Heart right ventricle (tissue), 16 donors: ENCODE data around the gene ASPSCR1. TPM values are rescaled to one million over a fixed set of nuclear protein-coding genes. Genes with fewer than 3 reads are reported as not detected.

ENCODE experiments used
- ATAC-seq, 8 donors: fragments of 200-7000 bp; cut with Tn5 transposase; one replicate each; pipeline ENCODE4 v1.9.1; 2020; ENCODE audit warnings: mild to moderate bottlenecking in 8 of 8, moderate library complexity in 8 of 8, moderate number of reproducible peaks in 1 of 8
- DNase-seq, 2 donors: peaks; one replicate each; pipeline ENCODE4 v3.0.0-alpha.2; 2020
- H3K27ac ChIP-seq, 10 donors: fragments of 200-600 bp; sonication (generic) in 2 of 10; one replicate each; pipeline versions ENCODE4 v1.5.0 to v1.8.0; 2020 to 2022; ENCODE audit warnings: mild to moderate bottlenecking in 3 of 10
- H3K27me3 ChIP-seq, 7 donors: fragments of 200-600 bp; one replicate each; pipeline ENCODE4 v1.8.0; 2021 to 2022; ENCODE audit warnings: mild to moderate bottlenecking in 2 of 7
- H3K36me3 ChIP-seq, 9 donors: fragments of 200-600 bp; sonication (generic) in 1 of 9; one replicate each; pipeline versions ENCODE4 v1.5.0 to v1.8.0; 2020 to 2022; ENCODE audit warnings: mild to moderate bottlenecking in 2 of 9
- H3K4me1 ChIP-seq, 9 donors: fragments of 200-600 bp; sonication (generic) in 1 of 9; one replicate each; pipeline versions ENCODE4 v1.5.0 to v1.8.0; 2020 to 2022; ENCODE audit warnings: mild to moderate bottlenecking in 4 of 9
- H3K4me3 ChIP-seq, 10 donors: fragments of 200-600 bp; sonication (generic) in 2 of 10; one replicate each; pipeline versions ENCODE4 v1.5.0 to v1.8.0; 2020 to 2022; ENCODE audit warnings: mild to moderate bottlenecking in 7 of 10, moderate library complexity in 2 of 10
- H3K9me3 ChIP-seq, 11 donors: fragments of 200-600 bp in 10 of 11; sonication (generic) in 2 of 11; one replicate each; pipeline versions ENCODE4 v1.5.0 to v1.8.0; 2013 to 2022; ENCODE audit warnings: mild to moderate bottlenecking in 2 of 11, control low read depth in 1 of 11, moderate library complexity in 1 of 11
- CTCF ChIP-seq, 9 donors: fragments of 200-600 bp; sonication (generic) in 2 of 9; IDR thresholded peaks; one replicate each; pipeline versions ENCODE4 v1.5.0 to v1.8.0; 2021 to 2022; ENCODE audit warnings: antibody characterized with exemption in 9 of 9, mild to moderate bottlenecking in 5 of 9, moderate library complexity in 1 of 9
- WGBS, 2 donors: extraction: QIAGEN DNeasy Blood & Tissue Kit; methylation state at CpG; one replicate each; pipeline ENCODE4 v1.1.7; 2013; ENCODE audit warnings: inconsistent platforms in 1 of 2; 5-methylcytosine and 5-hydroxymethylcytosine counted together
- intact Hi-C, 10 donors: fragments of 100-400 bp; cut with DNase I; formaldehyde crosslinking; loops; one replicate each; pipeline versions ENCODE4 v1.11.1 to v1.14.2; 2022
- polyA plus RNA-seq, 2 donors: library from polyadenylated mRNA; stranded (reverse); fragments of 200-250 nt; gene quantifications; one replicate each; pipeline ENCODE4 v1.2.3, GENCODE V29; 2013
- total RNA-seq, 10 donors: library from RNA; stranded (reverse); fragmentation: NEBNext Ultra II Directional in 3 of 10; extraction: Animal tissue kit (Norgen Biotek cat#: 25700) in 3 of 10; gene quantifications; one replicate each; pipeline versions ENCODE4 v1.2.1 to v1.2.4, GENCODE V29; 2021 to 2023
- donor health status: Arrhythmogenic right ventricular cardiomyopathy.
- donor health status: ischemic (EF 13 %, LVEDD 7.1; RV severe dilation, severe dysfunction).
- donor health status: healthy with polysubstance abuse.
- donor health status: DM: no; HTN: yes; CAD: no.
- donor health status: DM: no; HTN: no; CAD: no.
- donor health status: ischemic (EF 25% LVEDD 6.9; RV normal size, moderate dysfunction).
- donor health status: ischemic (EF 25% LVEDD 5.7; RV mildly dilated, moderate dysfunction).
- donor health status: healthy.
- donor health status: DM: yes; HTN: yes; CAD: no.
- donor health status: Ischemic cardiomyopathy.
- donor health status: ischemic (EF 35%, LVEDD 5.7; RV mildly dilated, moderate dysfunction).
- donor health status: nonischemic (EF 11% LVEDD 7.7; RV severe dilation, severe dysfunction).
- donor health status: DM: yes; HTN: yes; CAD: no.
- donor health status: PGD.
- donor health status: ischemic (EF 29% LVEDD 5.4; RV normal size, mild dysfunction).
- donor health status: nonischemic (EF 23%, LVEDD 6.1; RV moderate dilation, normal function).

ASPSCR1 gene
- total and polyA plus RNA-seq, 12 donors, result 19.9 to 115 (median 25.1) TPM

GRCh38 chr17:81929253-81930141, 47.9 kb upstream of the ASPSCR1 start:
- Histone ChIP-seq H3K4me3 (no peak overlapping the region), H3K4me1 (peaks cover 16 to 33% (median 31%) of the 10 kb centered on the region in 9 donors), H3K27ac (no peak overlapping the region), H3K27me3 (peaks cover 0 to 37% (median 4%) of the 10 kb centered on the region in 7 donors), H3K9me3 (no peaks in the 10 kb centered on the region), H3K36me3 (no peaks in the 10 kb centered on the region)
- ATAC-seq, result no peak
- WGBS, 2 donors, result 91 to 93% methylated on average over 31 of the region's 31 CpGs
- intact Hi-C loops, result no loop called here
- no peak for DNase-seq
- no peak for TF ChIP-seq CTCF (IDR thresholded peaks at IDR 0.05)

- H3K4me1 ChIP-seq, result peaks cover 7 to 24% (median 22%) of the 10 kb centered on the region in 9 donors
- WGBS, 2 donors, result 60 to 65% methylated on average over 20 of the region's 20 CpGs
- DNase-seq, result no peak
Measured at GRCh38 chr17:81930142-81931125, 47.0 kb upstream of the ASPSCR1 start.

GRCh38 chr17:81931189-81931556, 46.3 kb upstream of the ASPSCR1 start:
- TF ChIP-seq CTCF (IDR thresholded peaks at IDR 0.05), result no peak
- Histone ChIP-seq H3K4me1 (peaks cover 1 to 18% (median 14%) of the 10 kb centered on the region in 9 donors), H3K27ac (no peak overlapping the region), H3K27me3 (peaks cover 0 to 37% (median 4%) of the 10 kb centered on the region in 7 donors), H3K4me3 (no peak overlapping the region), H3K36me3 (no peaks in the 10 kb centered on the region), H3K9me3 (no peaks in the 10 kb centered on the region)
- no peak for ATAC-seq
- intact Hi-C loops, result no loop called here
- WGBS, 2 donors, result 67 to 69% methylated on average over 13 of the region's 13 CpGs
- no peak for DNase-seq

More at GRCh38 chr17:81930142-81931125, 47.0 kb upstream of the ASPSCR1 start:
- Histone ChIP-seq H3K9me3 (no peaks in the 10 kb centered on the region), H3K27ac (no peak overlapping the region), H3K27me3 (peaks cover 0 to 37% (median 4%) of the 10 kb centered on the region in 7 donors), H3K36me3 (no peaks in the 10 kb centered on the region), H3K4me3 (no peak overlapping the region)
- intact Hi-C loops, result no loop called here
- no peak for TF ChIP-seq CTCF (IDR thresholded peaks at IDR 0.05)
- ATAC-seq, result no peak
